ENCODE data around the gene TEAD3. TPM values are rescaled to one million over a fixed set of nuclear protein-coding genes. Genes with fewer than 3 reads are reported as not detected.

The TEAD3 gene
- total RNA-seq, 1 experiment from 2014 or later = 34.3 TPM

DNA sequence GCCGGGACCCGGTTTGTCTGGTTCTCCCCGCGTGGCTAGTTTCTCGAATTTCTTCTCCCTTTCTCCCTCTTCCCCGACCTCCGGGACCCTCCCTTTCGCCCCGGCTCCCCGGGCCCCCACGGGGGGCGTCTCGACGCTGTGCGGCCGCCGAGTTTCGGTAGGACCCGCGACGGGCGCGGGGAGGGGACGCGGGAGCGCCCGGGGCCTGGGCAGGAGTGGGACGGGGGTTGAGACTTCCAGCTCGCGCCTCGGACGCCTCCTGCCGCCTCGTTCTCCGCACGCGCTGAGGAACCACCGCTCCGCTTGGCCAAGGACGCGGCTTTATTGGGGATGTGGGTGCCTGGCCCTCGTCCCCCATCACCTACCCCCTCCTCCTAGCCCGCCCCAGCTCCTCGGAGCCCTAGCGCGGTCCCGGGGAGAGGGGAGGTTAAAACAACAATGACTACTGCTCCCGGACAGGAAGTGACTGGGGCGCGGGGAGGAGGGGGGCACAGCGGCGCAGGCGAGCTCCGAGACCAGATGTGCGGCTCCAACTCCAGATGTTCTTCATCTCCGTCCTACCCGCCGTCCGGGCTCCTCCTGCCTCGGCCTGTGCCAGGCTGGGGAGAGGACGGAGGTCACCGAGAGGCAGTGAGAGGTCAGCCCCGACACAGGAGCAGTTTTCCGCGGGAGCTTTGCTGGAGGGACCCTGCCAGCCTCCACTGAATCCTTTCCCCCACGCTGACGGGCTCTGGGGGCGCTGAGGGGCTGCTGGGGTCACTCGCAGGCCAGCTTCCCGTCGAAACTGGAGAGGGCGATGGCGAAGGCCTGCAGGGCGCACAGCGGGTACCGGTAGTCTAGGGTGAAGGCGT lies 917 bp upstream of the TEAD3 start (continued):
- TF ChIP-seq, protein P1, sequence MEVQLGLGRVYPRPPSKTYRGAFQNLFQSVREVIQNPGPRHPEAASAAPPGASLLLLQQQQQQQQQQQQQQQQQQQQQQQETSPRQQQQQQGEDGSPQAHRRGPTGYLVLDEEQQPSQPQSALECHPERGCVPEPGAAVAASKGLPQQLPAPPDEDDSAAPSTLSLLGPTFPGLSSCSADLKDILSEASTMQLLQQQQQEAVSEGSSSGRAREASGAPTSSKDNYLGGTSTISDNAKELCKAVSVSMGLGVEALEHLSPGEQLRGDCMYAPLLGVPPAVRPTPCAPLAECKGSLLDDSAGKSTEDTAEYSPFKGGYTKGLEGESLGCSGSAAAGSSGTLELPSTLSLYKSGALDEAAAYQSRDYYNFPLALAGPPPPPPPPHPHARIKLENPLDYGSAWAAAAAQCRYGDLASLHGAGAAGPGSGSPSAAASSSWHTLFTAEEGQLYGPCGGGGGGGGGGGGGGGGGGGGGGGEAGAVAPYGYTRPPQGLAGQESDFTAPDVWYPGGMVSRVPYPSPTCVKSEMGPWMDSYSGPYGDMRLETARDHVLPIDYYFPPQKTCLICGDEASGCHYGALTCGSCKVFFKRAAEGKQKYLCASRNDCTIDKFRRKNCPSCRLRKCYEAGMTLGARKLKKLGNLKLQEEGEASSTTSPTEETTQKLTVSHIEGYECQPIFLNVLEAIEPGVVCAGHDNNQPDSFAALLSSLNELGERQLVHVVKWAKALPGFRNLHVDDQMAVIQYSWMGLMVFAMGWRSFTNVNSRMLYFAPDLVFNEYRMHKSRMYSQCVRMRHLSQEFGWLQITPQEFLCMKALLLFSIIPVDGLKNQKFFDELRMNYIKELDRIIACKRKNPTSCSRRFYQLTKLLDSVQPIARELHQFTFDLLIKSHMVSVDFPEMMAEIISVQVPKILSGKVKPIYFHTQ (CRISPR knock-in tag; IDR thresholded peaks at IDR 0.05) = no peak
- TF ChIP-seq ZNF396 (CRISPR knock-in tag; IDR thresholded peaks at IDR 0.05; ENCODE audit: borderline replicate concordance) (no peak), OVOL2 (CRISPR knock-in tag; IDR thresholded peaks at IDR 0.05; ENCODE audit: borderline replicate concordance) (no peak)

DNA sequence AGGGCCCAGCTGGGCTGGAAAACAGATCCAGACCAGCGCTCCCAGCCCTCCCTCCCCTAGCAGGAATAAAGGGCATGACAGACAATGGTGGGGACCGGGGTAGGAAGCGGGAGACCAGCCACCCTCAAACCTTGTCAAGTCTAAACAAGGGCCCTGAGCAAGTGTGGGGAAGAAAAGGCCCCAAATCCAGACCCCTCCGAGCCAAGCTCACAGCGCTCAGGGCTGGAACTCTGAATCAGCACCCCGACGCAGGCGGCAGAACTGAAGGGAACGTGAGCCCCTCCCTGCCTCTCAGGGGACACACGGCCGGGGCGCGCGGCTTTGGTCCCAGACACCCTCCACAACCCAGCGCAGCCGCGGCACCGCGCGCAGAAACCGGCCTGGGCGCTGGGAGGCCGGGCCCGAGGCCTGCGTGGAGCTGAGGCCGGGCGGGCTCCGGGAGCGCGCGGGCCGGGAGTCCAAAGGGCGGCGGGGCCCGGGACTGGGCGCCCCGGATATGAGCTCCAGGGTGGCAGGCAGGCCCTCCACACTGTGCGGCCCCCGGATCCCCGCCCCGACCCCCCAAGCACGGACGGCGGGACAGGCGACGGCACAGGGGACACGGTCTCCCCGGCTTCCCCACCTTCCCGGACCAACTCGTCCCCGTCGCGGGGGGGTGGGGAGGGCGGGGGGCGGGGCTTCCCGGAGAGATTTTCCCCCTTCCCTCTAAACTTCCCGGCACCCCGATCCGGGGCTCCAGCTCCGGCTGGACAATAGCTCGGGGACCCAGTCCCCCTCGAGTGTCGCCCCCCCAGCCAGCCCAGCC lies 641 bp downstream of the TEAD3 start:
- Mint-ChIP-seq H3K27ac (peak overlapping the region; percentile 51; the same call in 1 of the 2 replicates), H3K27me3 (ENCODE audit: low read depth) (peaks cover 23% of the 10 kb centered on the region), H3K9me3 (no peaks in the 10 kb centered on the region), H3K36me3 (no peaks in the 10 kb centered on the region), H3K4me1 (peaks cover 70% of the 10 kb centered on the region), H3K4me3 (peak overlapping the region; percentile 78)
- POLR2A ChIA-PET = interaction anchor here (0.6 to 5.3 kb wide), 10 partner anchors 10 to 244 kb away, joined by 3 to 54 read pairs (median 3); no protein-coding TSS in a partner anchor
- CTCF ChIA-PET = interaction anchor here (0.8 to 2.1 kb wide), 11 partner anchors 8 to 237 kb away, joined by 3 to 9 read pairs (median 5); partner anchors contain the start of genes RPL10A and ZNF76
- 0 out of 2 replicates have a peak, but pooled peaks have one; percentile 7 for TF ChIP-seq ZNF423 (CRISPR knock-in tag; IDR thresholded peaks at IDR 0.05)
- TF ChIP-seq ZNF121 (CRISPR knock-in tag; IDR thresholded peaks at IDR 0.05) = peak; percentile 79
- TF ChIP-seq TEAD4 (CRISPR knock-in tag; IDR thresholded peaks at IDR 0.05) = no peak
- TF ChIP-seq GTF2I (CRISPR knock-in tag; conservative IDR thresholded peaks at IDR 0.05) = 0 out of 2 replicates have a peak, but pooled peaks have one; percentile 6
- peak; percentile 51 for DNase-seq (ENCODE audit: low spot score)
- ATAC-seq = no peak

DNA sequence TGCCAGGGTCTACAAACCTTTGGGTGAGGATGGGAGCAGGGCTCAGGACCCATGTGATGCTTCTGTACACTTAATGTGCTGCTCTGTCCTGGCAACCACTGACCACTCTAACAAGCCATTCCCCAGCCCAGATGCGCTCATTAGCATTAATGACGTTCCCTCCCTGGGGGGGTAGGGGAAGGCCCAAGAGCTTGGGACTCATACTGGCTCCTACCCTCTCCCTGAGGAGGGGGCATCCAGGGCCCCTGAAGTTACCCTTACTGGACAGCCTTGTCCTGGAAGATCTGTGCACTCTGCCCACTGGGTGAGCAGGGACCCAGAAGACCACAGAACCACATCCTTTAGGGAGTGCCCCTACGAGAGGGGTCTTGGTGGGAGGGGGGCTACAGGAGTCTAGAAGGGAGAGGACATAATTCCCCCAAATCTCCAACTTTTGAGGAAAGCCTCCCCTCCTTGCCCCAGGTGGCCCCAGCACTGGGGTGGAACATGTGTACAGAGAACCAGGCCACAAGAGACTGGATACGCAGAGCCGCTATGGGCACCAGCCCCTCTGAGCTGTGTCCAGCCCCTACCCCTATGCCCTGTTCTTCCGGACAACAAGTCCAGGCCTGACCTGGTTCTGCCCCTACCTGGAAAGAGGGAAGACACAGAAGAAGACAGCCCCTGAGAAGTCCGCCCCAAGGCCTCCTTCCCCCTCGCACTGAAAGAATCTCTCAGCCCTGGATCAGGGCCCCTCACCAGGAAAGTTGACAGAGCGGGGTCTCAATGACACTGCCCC lies 1.4 kb downstream of the TEAD3 start:
- TF ChIP-seq KAT7 (CRISPR knock-in tag; IDR thresholded peaks at IDR 0.05; ENCODE audit: borderline replicate concordance) = no peak
- Mint-ChIP-seq H3K36me3 (no peaks in the 10 kb centered on the region), H3K27me3 (ENCODE audit: low read depth) (peaks cover 23% of the 10 kb centered on the region), H3K9me3 (no peaks in the 10 kb centered on the region), H3K4me3 (peak overlapping the region; percentile 78), H3K27ac (no peak overlapping the region), H3K4me1 (peaks cover 70% of the 10 kb centered on the region)
- DNase-seq (ENCODE audit: low spot score) (no peak), ATAC-seq (no peak)
- ChIA-PET POLR2A (interaction anchor here (1.3 to 5.3 kb wide), 4 partner anchors 9 to 244 kb away, joined by 3 to 54 read pairs (median 20); no protein-coding TSS in a partner anchor), CTCF (interaction anchor here (0.7 to 2.1 kb wide), 5 partner anchors 9 to 343 kb away, joined by 3 to 9 read pairs (median 5); no protein-coding TSS in a partner anchor)

DNA sequence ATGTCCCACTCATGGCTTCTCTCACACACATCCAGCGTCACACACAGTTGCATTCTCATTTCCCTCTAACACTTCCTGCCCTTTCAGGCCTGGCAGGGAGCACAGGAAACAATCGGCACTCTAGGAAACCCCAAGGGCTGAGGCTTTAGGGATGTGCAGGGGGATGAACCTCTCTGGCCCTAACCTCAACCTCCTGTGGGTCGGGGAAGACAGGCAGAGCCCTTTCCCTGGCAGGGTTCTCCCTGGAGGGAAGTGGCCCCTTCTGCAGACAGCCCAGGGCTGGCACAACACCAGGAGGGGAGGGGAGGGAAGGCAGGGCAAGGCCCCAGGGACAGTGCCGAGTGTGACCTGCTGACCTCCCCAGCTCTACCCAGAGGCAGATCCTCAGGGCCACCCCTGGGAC lies 2.7 kb downstream of the TEAD3 start:
- TF ChIP-seq GTF2I (CRISPR knock-in tag; conservative IDR thresholded peaks at IDR 0.05) = no peak
- TF ChIP-seq NFE2L1 (CRISPR knock-in tag; IDR thresholded peaks at IDR 0.05) = peak; percentile 67; the same call in 1 of the 2 replicates
- ATAC-seq (peak; percentile 4; the same call in 1 of the 2 replicates), DNase-seq (ENCODE audit: low spot score) (no peak)
- Mint-ChIP-seq H3K9me3 (no peaks in the 10 kb centered on the region), H3K4me1 (peaks cover 68% of the 10 kb centered on the region), H3K27me3 (ENCODE audit: low read depth) (peaks cover 19% of the 10 kb centered on the region), H3K4me3 (peak overlapping the region; percentile 39), H3K36me3 (no peaks in the 10 kb centered on the region), H3K27ac (peak overlapping the region; percentile 41)
- ChIA-PET CTCF (interaction anchor here (0.7 kb wide), 1 partner anchor 28 kb away, joined by 8 read pairs; no protein-coding TSS in a partner anchor), POLR2A (interaction anchor here (3.0 to 5.3 kb wide), 2 partner anchors 8 to 23 kb away, joined by 38 to 54 read pairs; no protein-coding TSS in a partner anchor)

All from WTC11 (cell line).